ENCODE results near the gene PRR29.
A peak's percentile ranks its signal among the peaks of the same experiment; 100 is the strongest.
"Not testable (repeated sequence)": the region's sequence is repeated elsewhere in the genome, so short reads cannot be mapped to it uniquely, and the experiment has no call there.

Gene PRR29

GRCh38 chr17:64016974-64017373 is 18.8 kb downstream of the PRR29 start:
- DNase-seq, result no peak

DNA sequence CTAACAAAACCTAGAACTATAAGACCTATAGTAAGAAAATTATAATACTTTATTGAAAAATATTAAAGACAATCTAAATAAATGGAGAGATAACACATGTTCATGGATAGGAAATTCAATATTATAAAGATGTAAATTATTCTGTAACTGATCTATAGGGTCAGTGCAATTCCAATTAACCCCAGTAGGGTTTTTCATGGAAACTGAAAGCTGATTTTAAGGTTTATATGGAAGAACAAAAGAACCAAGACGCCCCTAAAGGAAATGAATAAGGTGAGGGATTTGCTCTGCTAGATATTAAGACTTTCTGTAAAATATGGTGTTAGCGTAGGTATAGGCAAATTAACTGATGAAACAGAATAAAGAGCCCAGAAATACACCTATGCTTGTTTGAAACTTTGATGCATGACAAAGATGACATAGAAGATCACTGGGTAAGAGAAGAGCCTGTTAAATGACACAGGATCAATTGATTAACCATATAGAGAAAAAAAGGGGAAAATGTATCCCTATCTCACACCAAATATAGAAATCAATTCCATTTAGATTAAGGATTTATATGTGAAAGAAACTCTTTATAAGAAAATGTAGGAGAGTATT is 19.3 kb downstream of the PRR29 start:
- no peak for DNase-seq

DNA sequence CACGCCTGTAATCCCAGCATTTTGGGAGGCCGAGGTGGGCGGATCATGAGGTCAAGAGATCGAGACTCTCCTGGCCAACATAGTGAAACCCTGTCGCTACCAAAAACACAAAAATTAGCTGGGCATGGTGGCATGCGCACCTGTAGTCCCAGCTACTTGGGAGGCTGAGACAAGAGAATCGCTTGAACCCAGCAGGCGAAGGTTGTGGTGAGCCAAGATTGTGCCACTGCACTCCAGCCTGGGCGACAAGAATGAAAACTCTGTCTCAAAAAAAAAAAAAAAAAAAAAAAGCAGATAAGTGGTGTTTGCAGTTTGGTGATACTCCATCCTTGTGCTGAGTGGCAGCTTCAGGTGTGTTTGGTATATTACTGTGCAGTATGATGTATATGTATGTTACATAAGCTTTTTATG is 21.4 kb downstream of the PRR29 start:
- DNase-seq, result not testable (repeated sequence)

- peak; percentile 86 for DNase-seq
Measured at GRCh38 chr17:64020056-64020766, 22.1 kb downstream of the PRR29 start, which contains the start of gene ICAM2. ICAM2 (minus strand) TSS chr17:64020633; CDS start chr17:64006691, 13,942 bp downstream.

DNA sequence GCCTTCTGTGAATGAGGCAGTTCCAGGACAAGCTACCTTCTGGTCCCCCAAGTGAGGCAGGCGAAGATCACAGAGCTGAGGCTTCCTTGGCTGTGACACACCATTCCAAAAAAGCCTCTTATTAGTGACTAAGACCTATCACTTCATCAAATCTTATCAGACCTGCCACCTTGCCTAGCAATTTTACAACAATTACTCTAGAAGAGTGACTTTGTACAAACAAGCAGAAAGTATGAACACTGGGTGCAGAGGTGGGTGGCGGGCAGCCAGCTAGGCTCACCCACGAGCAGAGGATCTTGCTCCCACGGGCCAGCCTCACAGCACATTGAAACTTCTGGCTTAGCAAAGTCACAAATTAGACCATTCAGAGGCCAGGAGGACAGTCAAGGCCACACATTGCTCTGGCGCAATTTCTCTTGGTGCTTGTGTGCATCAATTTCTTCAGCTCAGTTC is 24.5 kb downstream of the PRR29 start:
- peak; percentile 11 for DNase-seq

DNA sequence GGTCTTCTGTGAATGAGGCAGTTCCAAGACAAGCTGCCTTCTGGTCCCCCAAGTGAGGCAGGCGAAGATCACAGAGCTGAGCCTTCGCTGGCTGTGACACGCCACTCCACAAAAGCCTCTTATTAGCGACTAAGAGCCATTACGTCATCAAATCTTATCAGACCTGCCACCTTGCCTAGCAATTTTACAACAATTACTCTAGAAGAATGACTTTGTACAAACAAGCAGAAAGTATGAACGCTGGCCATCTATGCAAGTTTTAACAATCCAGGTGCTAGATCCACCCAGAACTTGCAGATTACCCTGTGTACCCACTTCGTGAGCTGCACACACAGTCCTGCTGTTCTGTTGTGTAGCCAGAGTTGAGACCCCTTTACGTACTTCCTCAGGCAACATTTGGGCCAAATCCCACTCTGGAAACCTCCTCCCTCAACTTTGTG is 26.1 kb downstream of the PRR29 start:
- no peak for DNase-seq

DNA sequence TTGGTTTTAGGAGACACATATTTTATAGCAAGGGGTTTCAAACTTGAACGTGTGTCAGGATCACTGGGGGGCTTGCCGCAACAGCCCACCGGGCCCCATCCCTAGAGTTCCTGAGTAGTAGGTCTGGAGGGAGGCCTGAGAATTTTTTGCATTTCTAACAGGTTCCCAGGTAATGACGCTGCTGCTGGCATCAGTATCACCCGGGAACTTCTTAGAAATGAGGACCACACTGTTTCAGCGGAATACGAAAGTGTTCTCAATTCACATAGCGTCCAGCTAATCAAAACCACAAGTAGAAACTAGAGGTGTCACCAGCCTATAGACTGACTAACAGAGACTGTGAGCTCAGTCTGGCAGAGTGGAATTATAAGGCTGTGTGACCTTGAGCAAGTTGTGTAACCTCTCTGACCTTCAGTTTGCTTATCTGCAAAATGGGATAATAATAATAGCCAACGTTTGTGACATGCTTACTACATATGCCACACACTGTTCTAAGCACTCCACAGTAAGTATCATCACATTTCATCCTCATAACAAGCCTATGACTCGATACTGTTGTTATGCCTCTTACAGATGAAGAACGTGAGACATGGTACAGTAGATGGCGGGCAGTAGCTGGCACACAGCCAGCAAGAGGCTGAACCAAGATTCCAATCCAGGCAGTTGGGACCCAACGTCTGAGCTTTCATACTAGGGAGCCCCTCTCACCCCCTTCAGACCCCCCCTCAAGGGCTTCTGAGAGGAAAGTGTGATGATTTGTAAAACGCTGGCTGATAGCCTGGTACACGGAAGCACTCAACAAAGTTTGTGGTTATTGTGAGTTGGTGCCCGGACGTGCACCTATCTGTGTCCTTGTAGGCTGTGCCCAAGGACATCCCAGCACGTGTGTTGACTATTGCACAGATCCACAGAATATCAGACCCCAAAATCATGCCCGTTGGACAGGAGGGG is 26.9 kb downstream of the PRR29 start:
- peak; percentile 56 for DNase-seq

DNA sequence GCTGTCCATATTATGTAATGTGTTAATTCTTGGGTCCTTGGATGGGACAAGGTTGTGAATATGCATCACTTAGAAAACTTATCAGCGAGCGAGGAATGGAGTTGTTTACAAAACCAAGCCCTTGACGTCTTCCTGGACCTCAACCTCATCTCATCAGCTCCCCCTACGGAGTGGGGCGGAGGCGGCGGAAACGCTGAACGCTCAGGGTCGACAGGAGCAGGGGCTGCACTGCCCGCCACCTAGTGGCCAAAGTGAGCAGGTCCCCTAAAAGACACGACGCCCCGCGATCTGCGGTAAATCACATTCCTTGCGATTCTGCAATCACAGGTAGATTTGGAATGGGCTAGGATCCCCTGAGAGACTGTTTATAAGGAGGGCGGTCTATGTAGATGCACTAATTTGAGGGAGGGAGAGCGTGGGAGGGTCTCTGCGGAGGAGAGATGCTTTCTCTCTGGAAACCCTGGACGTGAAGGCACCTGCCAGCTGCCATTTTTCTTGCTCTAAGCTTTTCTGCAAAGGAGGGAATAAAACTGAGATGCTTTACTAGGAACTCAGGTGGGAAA is 27.7 kb downstream of the PRR29 start:
- DNase-seq, result peak; percentile 88

- DNase-seq, result peak; percentile 76
Measured at GRCh38 chr17:64028874-64029464, 30.8 kb downstream of the PRR29 start.

DNA sequence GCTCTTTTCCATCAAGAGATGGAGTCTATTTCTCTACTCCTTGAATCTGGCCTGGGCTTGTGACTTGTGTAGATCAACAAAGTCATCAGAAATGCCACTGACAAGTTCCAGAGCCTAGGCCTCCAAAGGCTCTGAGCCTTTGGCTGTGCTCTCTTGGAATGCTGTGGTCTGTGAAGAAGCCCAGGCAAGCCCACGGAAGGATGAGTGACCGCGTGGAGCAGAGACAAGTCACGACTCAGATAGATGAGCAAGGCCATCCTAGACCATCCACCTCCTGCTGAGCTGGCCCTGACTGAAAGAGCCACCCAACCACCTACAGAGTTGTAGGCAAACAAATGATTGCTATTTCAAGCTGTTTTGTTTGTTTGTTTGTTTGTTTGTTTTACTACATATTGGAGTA is 33.9 kb downstream of the PRR29 start:
- no peak for DNase-seq

GRCh38 chr17:64036198-64036922 is 38.2 kb downstream of the PRR29 start:
- no peak for DNase-seq

DNA sequence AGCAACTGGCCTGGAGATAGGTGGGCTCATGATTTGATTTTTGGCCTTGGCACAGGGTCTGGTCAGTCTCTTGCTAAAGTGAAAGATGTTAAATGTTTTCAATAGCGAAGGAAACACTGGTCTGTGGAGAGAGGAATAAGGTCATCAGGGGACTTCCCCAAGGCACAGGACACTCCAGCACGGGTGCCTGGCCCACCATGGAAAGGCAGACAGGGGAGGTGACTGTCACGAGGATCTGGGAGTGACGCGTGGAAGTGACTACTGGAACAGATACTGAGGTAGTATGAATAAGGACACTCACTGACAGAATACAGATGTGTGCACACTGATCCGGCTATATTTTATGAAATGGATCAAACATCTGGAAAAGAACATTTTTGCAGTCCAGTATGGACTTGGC is 39.0 kb downstream of the PRR29 start:
- DNase-seq, result no peak

DNA sequence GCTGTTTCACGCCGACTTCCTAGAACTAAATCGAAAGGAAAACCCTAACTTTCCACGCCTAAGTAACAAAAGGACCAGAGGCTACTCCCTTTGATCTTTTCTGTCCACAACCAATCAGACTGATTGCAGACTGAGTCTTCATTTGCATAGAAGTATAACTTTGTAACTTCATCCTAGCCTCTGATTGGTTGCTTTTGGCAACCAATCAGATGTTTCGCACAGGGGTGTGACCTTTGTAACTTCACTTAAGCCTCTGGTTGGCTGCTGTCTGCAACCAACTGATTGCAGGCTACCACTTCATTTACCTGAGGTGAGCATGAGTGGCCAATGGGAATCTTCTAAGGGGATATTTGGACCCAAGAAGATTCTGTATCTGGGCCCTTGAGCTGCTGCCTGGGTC is 39.7 kb downstream of the PRR29 start:
- DNase-seq, result no peak

- DNase-seq, result no peak
Measured at GRCh38 chr17:64038331-64039105, 40.4 kb downstream of the PRR29 start.

DNA sequence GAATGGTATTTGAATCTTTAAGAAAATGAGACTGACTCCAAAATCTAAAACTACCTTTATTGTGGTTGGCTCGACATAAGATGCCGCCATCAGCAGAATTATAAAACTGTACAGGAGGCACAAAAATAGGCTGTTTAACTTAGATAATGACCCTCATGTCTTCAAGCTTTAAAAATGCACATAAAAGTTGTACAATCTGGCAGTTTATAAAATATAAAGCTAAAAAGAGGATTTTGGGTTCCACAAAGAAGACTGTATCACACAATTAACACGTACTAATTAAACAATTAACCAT is 40.9 kb downstream of the PRR29 start:
- no peak for DNase-seq

- DNase-seq, result no peak
Measured at GRCh38 chr17:64040206-64040605, 42.1 kb downstream of the PRR29 start.

GRCh38 chr17:64041912-64042311 is 43.8 kb downstream of the PRR29 start:
- DNase-seq, result no peak

DNA sequence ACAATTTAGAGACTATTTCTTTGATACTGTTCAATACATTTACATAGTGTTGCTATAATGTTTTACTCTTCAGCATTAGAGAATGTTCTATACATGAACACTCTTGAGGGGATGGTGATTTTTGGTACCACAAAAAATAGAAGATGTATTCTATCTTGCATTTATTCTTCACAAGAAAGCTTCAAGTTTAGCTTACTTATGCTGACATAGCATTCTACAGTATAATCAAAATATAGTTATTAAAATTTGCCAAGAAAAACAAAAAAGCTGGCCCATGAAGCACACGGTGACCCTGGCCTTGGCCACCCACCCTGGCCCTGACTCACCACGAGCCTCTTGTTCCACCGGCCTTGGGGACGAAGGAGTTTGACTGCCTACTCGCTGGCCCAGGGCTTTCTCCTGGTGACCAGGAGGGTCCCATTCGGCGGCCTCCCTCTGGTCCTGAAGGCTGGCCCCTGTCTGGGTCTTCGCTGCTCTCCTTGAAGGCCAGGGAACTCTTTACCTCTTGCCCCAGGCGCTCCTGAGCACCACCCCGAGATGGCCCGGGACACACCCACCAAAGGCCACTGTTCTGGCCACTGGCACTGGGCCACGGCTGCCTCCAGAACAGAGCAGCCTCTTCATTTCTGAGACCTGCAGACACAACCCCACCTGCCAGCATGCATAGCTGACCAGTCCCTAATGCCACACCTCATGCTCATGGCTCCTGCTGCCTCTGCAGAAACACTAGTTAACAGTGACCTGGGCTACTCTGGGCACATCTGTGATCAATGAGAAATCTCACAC is 44.7 kb downstream of the PRR29 start:
- no peak for DNase-seq

GRCh38 chr17:64045176-64045575 is 47.0 kb downstream of the PRR29 start:
- DNase-seq, result no peak

DNA sequence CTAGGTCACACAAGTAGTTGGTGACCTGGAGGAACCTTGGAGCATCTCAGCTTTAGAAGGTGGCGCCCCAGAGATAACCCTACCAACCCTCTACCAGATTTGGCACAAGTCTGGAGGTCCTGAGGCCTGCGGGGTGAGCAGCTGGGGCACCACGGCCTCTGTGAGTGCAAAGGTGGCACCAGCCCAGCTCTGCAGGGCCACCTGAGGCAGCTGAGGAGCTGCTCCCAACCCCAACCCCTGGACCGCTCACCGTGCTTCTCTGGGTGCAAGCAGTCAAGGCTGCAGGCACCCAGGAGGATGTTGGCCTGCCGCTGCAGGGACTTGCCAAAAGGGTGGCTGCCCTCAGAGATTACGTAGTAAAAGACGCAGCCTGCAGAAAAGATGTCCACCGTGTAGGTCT is 50.7 kb downstream of the PRR29 start:
- DNase-seq, result no peak

- no peak for DNase-seq
Measured at GRCh38 chr17:64051153-64051552, 53.0 kb downstream of the PRR29 start.
